Medulla oblongata (tissue), 1 donor: ENCODE data around the gene MAP6D1.

ENCODE experiments used
- DNase-seq: peaks from one replicate; pipeline ENCODE4 v3.0.0-alpha.2; 2015; ENCODE audit errors: extremely low spot score

Gene MAP6D1

GRCh38 chr3:183825456-183826161 is at the start of gene MAP6D1:
TSS of gene MAP6D1 (minus strand) at chr3:183825577. CDS start at chr3:183825547, 30 bp downstream.
- DNase-seq, result peak; percentile 78

DNA sequence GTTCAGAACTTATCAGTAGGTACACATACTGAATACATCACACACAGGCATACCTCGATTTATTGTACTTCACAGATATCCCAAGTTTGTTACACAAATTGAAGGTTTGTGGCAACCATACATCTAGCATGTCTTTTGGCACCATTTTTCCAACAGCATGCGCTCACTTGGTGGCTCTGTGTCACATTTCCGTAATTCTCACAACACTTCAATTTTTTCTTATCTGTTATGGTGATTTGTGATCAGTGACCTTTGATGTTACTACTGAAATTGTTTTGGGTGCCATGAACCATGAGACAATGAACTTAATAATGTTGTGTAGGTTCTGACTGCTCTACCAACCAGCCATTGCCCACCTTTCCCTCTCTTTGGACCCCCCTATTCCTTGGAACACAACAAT is 48.5 kb upstream of the MAP6D1 start:
- no peak for DNase-seq

- no peak for DNase-seq
These were observed 46.2 kb upstream of the MAP6D1 start for GRCh38 chr3:183871541-183871940.

DNA sequence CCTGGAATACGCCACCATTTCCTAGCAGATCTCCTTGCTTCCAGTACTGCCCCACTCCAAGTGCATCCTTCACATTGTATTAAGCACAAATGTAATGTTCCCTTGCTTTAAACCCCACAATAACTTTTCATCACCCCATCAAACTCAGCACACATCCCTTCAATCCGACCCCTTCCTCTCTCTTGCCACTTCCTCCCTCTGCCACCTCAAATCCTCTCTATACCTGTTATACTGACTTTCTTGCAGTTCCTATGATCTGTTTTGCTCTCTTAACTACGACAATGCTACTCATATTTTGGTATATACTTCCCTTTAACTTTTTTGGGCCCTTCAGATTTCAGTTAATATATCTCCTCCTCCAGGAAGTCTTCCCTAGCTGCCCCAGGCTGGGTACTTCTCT is 45.2 kb upstream of the MAP6D1 start:
- no peak for DNase-seq

- DNase-seq, result peak; percentile 37
These were observed 43.4 kb upstream of the MAP6D1 start for GRCh38 chr3:183868796-183869195.

GRCh38 chr3:183862610-183863009 is 37.2 kb upstream of the MAP6D1 start:
- no peak for DNase-seq

DNA sequence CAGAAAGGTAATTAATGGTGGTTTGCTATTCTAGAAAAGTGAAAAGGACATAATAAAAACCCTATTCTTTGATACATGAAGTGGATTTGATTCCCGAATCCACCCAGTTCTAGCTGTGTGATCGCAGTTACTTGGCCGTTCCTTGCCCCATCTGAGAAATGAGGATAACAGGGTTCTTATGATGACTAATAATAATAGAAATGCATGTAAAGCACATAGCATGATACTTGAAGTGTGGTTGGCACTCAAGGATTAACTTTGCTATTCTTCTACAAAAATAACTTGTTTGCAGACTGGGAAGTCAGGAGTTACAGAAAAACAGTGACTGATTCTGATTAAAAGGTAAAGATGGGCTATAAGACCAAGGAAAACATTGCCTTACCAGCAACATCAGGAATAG is 32.5 kb upstream of the MAP6D1 start:
- DNase-seq, result no peak

DNA sequence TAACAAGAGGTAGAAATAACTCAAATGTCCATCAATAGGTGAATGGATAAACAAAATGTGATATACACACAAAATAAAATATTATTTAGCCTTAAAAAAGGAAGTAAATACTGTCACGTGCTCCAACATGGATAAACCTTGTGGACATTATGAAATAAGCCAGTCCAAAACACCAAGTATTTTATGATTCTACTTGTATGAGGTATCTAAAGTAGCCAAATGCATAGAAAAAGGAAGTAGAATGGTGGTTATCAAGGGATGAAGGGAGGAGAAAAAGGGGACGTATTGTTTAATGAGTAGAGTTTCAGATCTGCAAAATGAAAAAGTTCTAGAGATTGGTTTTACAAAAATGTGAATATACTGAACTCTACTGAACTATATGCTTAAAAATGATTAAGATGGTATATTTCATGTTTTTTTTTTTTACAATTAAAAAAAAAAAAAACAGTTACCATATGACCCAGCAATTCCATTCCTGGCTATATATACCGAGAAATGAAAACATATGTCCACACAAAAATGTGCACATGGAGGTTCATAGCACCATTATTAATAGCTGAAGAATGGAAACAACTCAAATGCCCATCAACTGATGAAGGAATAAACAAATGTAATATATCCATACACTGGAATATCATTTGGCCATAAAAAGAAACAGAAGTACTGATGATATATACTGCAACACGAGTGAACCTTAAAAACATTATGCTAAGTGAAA is 29.1 kb upstream of the MAP6D1 start:
- no peak for DNase-seq

DNA sequence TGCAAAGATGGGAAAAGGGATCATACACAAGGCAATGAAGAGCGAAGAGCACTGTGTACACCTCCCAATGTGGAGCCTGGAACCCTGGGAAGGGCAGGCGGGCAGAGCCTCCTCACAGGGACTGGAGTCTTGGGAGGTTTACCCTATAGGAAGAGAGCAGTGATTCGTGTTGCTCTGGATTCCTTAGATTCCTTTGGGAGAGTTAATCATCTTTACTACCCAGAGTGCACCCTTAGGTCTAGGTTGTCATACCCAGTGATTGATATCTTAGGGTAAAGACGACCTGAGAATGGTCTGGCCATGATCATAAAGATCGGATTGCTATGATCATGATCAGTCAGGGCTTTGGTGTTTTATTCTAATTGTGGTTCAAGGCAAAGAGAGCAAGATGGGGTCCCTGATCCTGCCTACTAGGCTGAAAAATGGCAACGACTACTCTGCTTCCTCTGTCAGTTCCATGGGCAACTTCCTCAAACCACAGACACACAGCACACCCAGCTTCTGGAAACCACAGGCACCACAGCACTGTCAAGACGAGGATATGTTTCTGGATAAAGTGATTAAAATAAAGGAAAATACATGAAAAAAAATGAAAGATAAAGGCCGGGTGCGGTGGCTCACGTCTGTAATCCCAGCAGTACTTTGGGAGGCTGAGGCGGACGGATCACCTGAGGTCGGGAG is 20.4 kb upstream of the MAP6D1 start:
- DNase-seq, result no peak

DNA sequence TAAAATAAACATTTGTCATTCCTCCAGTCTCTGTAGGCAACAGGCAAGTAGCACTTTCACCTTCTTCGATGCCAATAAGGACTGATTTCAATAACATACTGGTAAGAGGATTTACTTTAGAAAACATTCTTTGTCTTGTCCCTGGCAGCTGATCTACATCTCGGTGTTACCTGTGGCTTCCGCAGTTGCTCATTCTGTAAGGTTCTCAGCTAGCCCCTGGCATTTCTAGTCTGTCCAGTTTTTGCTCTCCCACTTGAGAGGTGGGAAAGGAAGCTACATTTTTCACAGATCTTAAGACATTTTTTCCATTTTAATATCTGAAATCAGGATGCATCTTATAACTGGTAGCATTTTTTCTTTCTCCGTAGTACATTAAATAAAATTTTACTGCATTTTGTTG is 19.7 kb upstream of the MAP6D1 start:
- DNase-seq, result no peak

GRCh38 chr3:183844606-183845005 is 19.2 kb upstream of the MAP6D1 start:
- no peak for DNase-seq

GRCh38 chr3:183839751-183840150 is 14.4 kb upstream of the MAP6D1 start:
- no peak for DNase-seq

- DNase-seq, result no peak
These were observed 12.5 kb upstream of the MAP6D1 start for GRCh38 chr3:183837894-183838293.

GRCh38 chr3:183837390-183837789 is 12.0 kb upstream of the MAP6D1 start:
- DNase-seq, result no peak

DNA sequence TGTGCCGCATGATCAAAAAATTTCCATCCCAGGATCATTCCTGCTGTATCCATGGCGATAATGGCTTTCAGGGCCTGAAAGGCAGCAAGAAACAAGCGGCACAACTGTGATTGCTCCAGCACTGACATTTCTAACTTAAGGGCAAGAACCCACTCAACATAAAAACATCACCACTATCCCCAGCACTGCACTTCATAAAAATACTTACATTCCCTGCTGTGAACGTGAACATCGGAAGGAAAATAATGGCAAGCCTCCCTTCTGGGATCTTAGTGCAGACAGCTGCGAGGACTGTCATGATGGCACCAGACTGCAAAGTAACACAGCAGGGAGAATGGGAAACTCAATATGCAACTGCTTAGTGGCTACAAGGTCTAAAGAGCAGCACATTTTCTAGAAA is 8.1 kb upstream of the MAP6D1 start:
- no peak for DNase-seq

DNA sequence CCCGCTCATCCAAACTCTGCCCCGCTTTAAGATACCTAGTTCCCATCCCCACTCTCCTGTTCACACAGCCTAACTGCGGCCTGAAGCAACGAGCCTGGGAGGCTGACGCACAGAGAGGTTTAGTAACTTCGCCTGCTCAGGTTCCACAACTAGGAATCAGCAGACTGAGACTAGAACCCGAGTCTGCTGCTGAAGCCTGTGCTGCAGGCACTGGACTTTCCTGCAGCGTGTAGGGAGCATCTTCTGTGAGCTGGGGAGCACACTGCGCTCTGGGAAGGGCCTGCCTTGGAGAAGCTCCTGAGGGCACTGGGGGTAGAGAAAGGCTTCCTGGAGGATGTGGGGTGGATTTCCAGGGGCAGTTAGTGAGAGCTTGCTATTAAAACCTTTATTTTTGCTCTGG is 4.8 kb upstream of the MAP6D1 start:
- DNase-seq, result no peak

- DNase-seq, result no peak
These were observed 4.1 kb upstream of the MAP6D1 start for GRCh38 chr3:183829466-183829865.

DNA sequence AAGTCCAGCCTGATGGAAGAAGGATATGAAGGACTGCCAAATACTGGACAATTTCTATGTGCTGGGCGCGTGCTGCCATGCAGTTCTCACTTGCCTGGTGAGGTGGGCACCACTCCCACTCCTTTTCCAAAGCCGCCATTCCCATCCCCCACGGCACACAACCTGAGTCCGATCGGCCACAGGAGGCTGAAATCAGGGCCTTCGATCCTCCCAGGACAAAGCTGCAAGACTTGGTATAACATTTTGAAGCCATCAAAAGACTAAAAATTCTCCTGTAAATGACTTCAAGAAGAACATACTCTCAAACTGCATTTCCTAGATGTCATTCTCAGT is 3.1 kb upstream of the MAP6D1 start:
- no peak for DNase-seq

DNA sequence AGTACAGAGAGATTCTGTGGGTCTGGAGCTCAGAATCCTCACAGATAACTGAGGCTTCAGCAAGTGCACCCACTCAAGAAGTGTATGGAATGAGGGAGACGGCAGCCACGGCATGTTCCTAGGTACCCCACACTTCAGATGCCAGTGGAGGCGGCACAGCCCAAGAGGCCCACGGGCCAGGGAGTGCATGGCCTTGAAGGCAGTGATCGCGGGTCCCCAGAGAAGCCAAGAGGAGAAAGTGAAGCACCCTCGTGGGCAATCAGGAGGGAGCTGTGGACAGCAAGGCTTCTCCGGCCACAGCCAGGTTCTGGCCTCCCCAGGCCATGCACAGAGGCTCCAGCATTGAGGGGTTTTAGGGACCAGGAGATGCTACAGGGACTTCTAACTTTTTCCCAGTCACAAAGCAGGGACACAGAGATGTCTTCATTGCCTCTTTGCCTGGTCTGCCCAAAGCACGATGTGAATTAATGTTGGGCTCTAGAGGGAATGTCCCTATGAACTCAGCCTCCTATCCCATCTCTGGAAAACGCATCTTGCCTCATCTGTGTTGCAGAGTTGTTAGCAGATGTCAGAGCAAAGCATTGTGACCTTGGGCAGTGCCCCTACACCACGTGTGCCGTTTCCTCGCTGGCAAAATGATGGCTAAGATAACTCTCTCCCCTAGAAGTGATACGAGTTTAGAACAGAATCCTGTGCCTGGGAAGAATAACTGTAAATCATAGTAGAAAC is 2.6 kb upstream of the MAP6D1 start:
- no peak for DNase-seq

- DNase-seq, result no peak
These were observed 1.3 kb upstream of the MAP6D1 start for GRCh38 chr3:183826448-183827250.

GRCh38 chr3:183824761-183825455 is 469 bp downstream of the MAP6D1 start:
- DNase-seq, result no peak
